ENCODE results near the gene RABEP1. TPM values are rescaled to one million over a fixed set of nuclear protein-coding genes. Genes with fewer than 3 reads are reported as not detected.

RABEP1 gene
- total RNA-seq, 1 donor from 2014 or later, result 50.0 TPM

GRCh38 chr17:5373112-5373511 is 91.0 kb downstream of the RABEP1 start:
- H3K27ac ChIP-seq, result no peak overlapping the region
- H2AFZ ChIP-seq (replicated peaks), result no peak overlapping the region
- H3K4me1 ChIP-seq, result no peaks in the 10 kb centered on the region
- H3K4me3 ChIP-seq, result no peak overlapping the region
- Mint-ChIP-seq H3K4me1 (no peaks in the 10 kb centered on the region), H3K4me3 (no peak overlapping the region), H3K9me3 (no peaks in the 10 kb centered on the region), H3K36me3 (peaks cover 26% of the 10 kb centered on the region), H3K27me3 (ENCODE audit: insufficient read depth, low read depth) (no peaks in the 10 kb centered on the region), H3K27ac (no peak overlapping the region)
- no peak for DNase-seq (ENCODE audit: low spot score)
- H3K9ac ChIP-seq, result no peak overlapping the region
- H3K4me2 ChIP-seq, result no peak overlapping the region
- H3K36me3 ChIP-seq, result peaks cover 10% of the 10 kb centered on the region
- no peak for TF ChIP-seq EZH2 (IDR thresholded peaks at IDR 0.05)
- no peak for TF ChIP-seq EZH2phosphoT487 (IDR thresholded peaks at IDR 0.05)
- TF ChIP-seq CTCF (IDR thresholded peaks at IDR 0.05), result no peak
- no peaks in the 10 kb centered on the region for H3K27me3 ChIP-seq
- H3K79me2 ChIP-seq (ENCODE audit: low read depth), result no peaks in the 10 kb centered on the region
- no peaks in the 10 kb centered on the region for H4K20me1 ChIP-seq (ENCODE audit: low read depth)
- H3K9me3 ChIP-seq (ENCODE audit: low read depth), result no peaks in the 10 kb centered on the region
- H3F3A ChIP-seq (ENCODE audit: low read depth), result no peaks in the 10 kb centered on the region

DNA sequence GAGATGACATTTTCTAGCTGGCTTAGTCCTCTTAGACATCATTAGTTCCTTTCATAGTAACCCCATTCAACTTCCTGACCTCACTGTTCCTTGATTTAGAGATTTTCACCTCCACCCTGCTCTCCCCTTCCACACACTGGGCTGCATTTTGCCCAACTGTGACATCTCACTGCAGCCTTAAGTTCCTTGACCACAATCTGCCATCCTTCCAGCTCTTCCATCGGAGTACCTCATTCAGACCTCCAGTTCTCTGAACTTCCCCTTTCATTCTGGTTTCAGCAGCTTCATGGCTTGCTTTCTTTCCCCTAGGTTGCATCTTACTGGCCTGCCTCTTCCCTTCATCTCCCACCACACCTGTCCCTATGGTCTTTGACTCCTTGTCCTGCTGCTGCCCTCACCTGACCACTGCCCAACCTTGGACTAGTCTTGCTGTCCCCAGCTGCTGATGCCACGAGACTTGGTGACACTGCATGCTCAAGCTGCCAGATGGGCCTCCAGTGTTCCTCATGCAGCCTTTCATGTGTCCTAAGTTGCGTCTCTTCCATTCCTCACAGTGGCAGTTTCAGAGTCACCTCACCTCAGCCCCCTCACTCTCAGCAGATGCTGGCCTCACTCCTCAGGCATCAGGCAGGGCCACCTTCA is 96.6 kb downstream of the RABEP1 start:
- Histone ChIP-seq H3K4me3 (no peak overlapping the region), H3K79me2 (ENCODE audit: low read depth) (no peaks in the 10 kb centered on the region), H3K9me3 (ENCODE audit: low read depth) (no peaks in the 10 kb centered on the region), H3F3A (ENCODE audit: low read depth) (peaks cover 13% of the 10 kb centered on the region), H2AFZ (replicated peaks) (no peak overlapping the region), H3K36me3 (peaks cover 13% of the 10 kb centered on the region), H4K20me1 (ENCODE audit: low read depth) (no peaks in the 10 kb centered on the region), H3K27me3 (no peaks in the 10 kb centered on the region), H3K27ac (no peak overlapping the region), H3K4me1 (no peaks in the 10 kb centered on the region), H3K4me2 (no peak overlapping the region), H3K9ac (no peak overlapping the region)
- DNase-seq (ENCODE audit: low spot score), result no peak
- no peak for TF ChIP-seq EZH2 (IDR thresholded peaks at IDR 0.05)
- no peak for TF ChIP-seq EZH2phosphoT487 (IDR thresholded peaks at IDR 0.05)
- TF ChIP-seq CTCF (IDR thresholded peaks at IDR 0.05), result no peak
- Mint-ChIP-seq H3K27me3 (ENCODE audit: insufficient read depth, low read depth) (peaks cover 2% of the 10 kb centered on the region), H3K27ac (no peak overlapping the region), H3K4me1 (no peaks in the 10 kb centered on the region), H3K9me3 (no peaks in the 10 kb centered on the region), H3K36me3 (peaks cover 38% of the 10 kb centered on the region), H3K4me3 (no peak overlapping the region)

DNA sequence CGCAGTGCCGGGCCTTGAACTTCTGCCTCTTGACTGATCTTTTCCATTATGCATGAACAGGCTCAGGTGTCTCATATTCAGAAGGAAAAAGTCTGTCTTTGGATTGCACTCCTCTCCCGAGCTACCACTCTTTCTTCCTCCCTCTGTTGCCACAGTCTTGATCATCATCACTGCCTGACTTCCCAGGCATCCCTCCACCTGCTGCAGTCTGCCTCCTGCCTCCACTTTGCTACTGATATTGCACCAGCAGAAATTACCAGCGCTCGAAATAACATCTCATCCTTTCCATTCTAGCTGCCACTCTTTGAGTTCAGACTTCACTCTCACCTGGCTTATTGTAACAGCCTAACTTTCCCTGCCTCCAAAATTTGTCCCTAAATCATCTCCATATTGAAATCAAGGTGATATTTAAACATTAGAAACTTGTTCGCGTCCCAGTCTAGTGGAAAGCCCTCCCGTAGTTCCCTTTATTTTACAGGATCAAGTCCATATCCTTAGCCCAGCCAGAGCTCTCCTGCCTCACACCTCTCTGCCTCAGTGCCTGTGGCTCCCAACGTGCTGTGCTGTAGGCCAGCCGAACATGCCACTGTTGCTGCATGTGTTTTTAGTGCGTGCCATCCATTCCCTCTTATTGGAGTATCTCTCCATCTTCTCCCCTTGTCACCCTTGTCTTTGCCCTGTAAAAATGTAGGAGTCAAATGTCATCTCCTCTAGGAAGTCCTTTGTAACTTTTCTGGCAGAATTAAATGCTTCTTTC is 97.4 kb downstream of the RABEP1 start:
- H3K4me3 Mint-ChIP-seq, result no peak overlapping the region
- H3K79me2 ChIP-seq (ENCODE audit: low read depth), result no peaks in the 10 kb centered on the region
- no peaks in the 10 kb centered on the region for H3K9me3 Mint-ChIP-seq
- no peak for TF ChIP-seq EZH2 (IDR thresholded peaks at IDR 0.05)
- no peak for TF ChIP-seq EZH2phosphoT487 (IDR thresholded peaks at IDR 0.05)
- no peak for TF ChIP-seq CTCF (IDR thresholded peaks at IDR 0.05)
- peaks cover 19% of the 10 kb centered on the region for H3K36me3 ChIP-seq
- peaks cover 2% of the 10 kb centered on the region for H3K27me3 Mint-ChIP-seq (ENCODE audit: insufficient read depth, low read depth)
- no peak overlapping the region for H3K9ac ChIP-seq
- peaks cover 16% of the 10 kb centered on the region for H3F3A ChIP-seq (ENCODE audit: low read depth)
- peak overlapping the region; percentile 6 for H3K27ac Mint-ChIP-seq
- H3K4me1 ChIP-seq, result no peaks in the 10 kb centered on the region
- H3K9me3 ChIP-seq (ENCODE audit: low read depth), result no peaks in the 10 kb centered on the region
- H3K27ac ChIP-seq, result no peak overlapping the region
- no peaks in the 10 kb centered on the region for H3K4me1 Mint-ChIP-seq
- no peaks in the 10 kb centered on the region for H4K20me1 ChIP-seq (ENCODE audit: low read depth)
- H2AFZ ChIP-seq (replicated peaks), result no peak overlapping the region
- no peaks in the 10 kb centered on the region for H3K27me3 ChIP-seq
- DNase-seq (ENCODE audit: low spot score), result no peak
- H3K4me2 ChIP-seq, result no peak overlapping the region
- H3K4me3 ChIP-seq, result no peak overlapping the region
- H3K36me3 Mint-ChIP-seq, result peaks cover 38% of the 10 kb centered on the region

All from neural progenitor cell (in vitro differentiated cells).